IMR-90 (cell line): ENCODE results near the gene XPA. TPM values are rescaled to one million over a fixed set of nuclear protein-coding genes. Genes with fewer than 3 reads are reported as not detected.

Experiments
- ATAC-seq: fragments of 200-7000 bp; cut with Tn5 transposase; 2 replicates; pipeline ENCODE4 v1.9.1; 2020; ENCODE audit warnings: low read depth, mild to moderate bottlenecking, moderate library complexity
- BruUV-seq: library from RNA; stranded (reverse); fragments of 400-500 nt; replicated peaks from 2 replicates; lab custom pipeline; 2021; lab: Mats Ljungman, UMichigan
- CTCF ChIA-PET: fragments of 300-600 bp; formaldehyde crosslinking; extraction: SDS; loops from one replicate; lab custom pipeline; 2021; ENCODE audit warnings: antibody characterized with exemption; lab: Yijun Ruan, JAX
- POLR2A ChIA-PET: fragments of 300-600 bp; sonication (Branson Sonifier 250); formaldehyde crosslinking; loops from one replicate; lab custom pipeline; 2022; ENCODE audit warnings: antibody characterized with exemption; ENCODE audit not compliant: unreplicated experiment; lab: Charles Lee
- DNase-seq: peaks from one replicate; pipeline ENCODE4 v3.0.0; 2013
- H2AFZ ChIP-seq: replicated peaks from 2 replicates; pipeline ENCODE3; 2013; ENCODE audit warnings: low read length, mild to moderate bottlenecking; ENCODE audit not compliant: poor library complexity
- H2AK5ac ChIP-seq: 2 replicates; pipeline ENCODE4 v1.6.1; 2013; ENCODE audit warnings: low read depth, low read length, inconsistent platforms
- H2AK9ac ChIP-seq: replicated peaks from 2 replicates; pipeline ENCODE3; 2013; ENCODE audit warnings: mild to moderate bottlenecking, low read depth, low read length, moderate library complexity; ENCODE audit not compliant: poor library complexity
- H2BK120ac ChIP-seq: 2 replicates; pipeline ENCODE4 v1.6.1; 2013; ENCODE audit warnings: low read depth, low read length, inconsistent platforms
- H2BK15ac ChIP-seq: 3 replicates; pipeline ENCODE4 v1.6.1; 2013; ENCODE audit warnings: low read depth, low read length, inconsistent platforms
- H2BK20ac ChIP-seq: 2 replicates; pipeline ENCODE4 v1.6.1; 2013; ENCODE audit warnings: low read depth, mild to moderate bottlenecking, inconsistent platforms, low read length, moderate library complexity
- H2BK5ac ChIP-seq: 2 replicates; pipeline ENCODE4 v1.6.1; 2013; ENCODE audit warnings: mild to moderate bottlenecking, low read depth, low read length, inconsistent platforms; ENCODE audit not compliant: poor library complexity, severe bottlenecking
- H3K14ac ChIP-seq: replicated peaks from 2 replicates; pipeline ENCODE4 v1.6.1; 2013; ENCODE audit warnings: low read depth, low read length, inconsistent platforms
- H3K18ac ChIP-seq: 2 replicates; pipeline ENCODE4 v1.6.1; 2013; ENCODE audit warnings: low read depth, low read length, control low read depth
- H3K23ac ChIP-seq: 2 replicates; pipeline ENCODE4 v1.6.1; 2013; ENCODE audit warnings: low read depth, low read length, inconsistent platforms
- H3K27ac ChIP-seq: 2 replicates; pipeline ENCODE4 v1.5.1; 2013; ENCODE audit warnings: mild to moderate bottlenecking, control low read depth, low read length; ENCODE audit not compliant: insufficient read depth
- H3K27me3 ChIP-seq: 2 replicates; pipeline ENCODE4 v1.6.1; 2013; ENCODE audit warnings: low read length; ENCODE audit not compliant: control insufficient read depth, insufficient read depth
- H3K36me3 ChIP-seq: 2 replicates; pipeline ENCODE4 v1.6.1; 2013; ENCODE audit warnings: low read length, mixed read lengths; ENCODE audit not compliant: control insufficient read depth, insufficient read depth
- H3K4ac ChIP-seq: 2 replicates; pipeline ENCODE4 v1.6.1; 2013; ENCODE audit warnings: low read depth, low read length, inconsistent platforms
- H3K4me1 ChIP-seq: 2 replicates; pipeline ENCODE4 v1.6.1; 2013; ENCODE audit warnings: low read length, mixed read lengths; ENCODE audit not compliant: control insufficient read depth, insufficient read depth
- H3K4me2 ChIP-seq: 2 replicates; pipeline ENCODE4 v1.6.1; 2013; ENCODE audit warnings: low read depth, mild to moderate bottlenecking, control low read depth, low read length, moderate library complexity
- H3K4me3 ChIP-seq: 2 replicates; pipeline ENCODE4 v1.5.1; 2013; ENCODE audit warnings: low read depth, mild to moderate bottlenecking, control low read depth, low read length, moderate library complexity; ENCODE audit not compliant: insufficient read depth
- H3K56ac ChIP-seq: 2 replicates; pipeline ENCODE4 v1.6.1; 2013; ENCODE audit warnings: low read length, inconsistent platforms; ENCODE audit not compliant: insufficient read depth; ENCODE audit errors: extremely low read depth
- H3K79me1 ChIP-seq, 2 experiments: 2 replicates each; pipeline ENCODE4 v1.6.1; 2013; ENCODE audit warnings: low read length in 2 of 2, inconsistent platforms in 1 of 2, low read depth in 1 of 2
- H3K9ac ChIP-seq: 2 replicates; pipeline ENCODE4 v1.6.1; 2013; ENCODE audit warnings: low read depth, low read length, control low read depth
- H3K9me1 ChIP-seq: 2 replicates; pipeline ENCODE4 v1.6.1; 2013; ENCODE audit warnings: low read length, inconsistent platforms; ENCODE audit not compliant: insufficient read depth
- H3K9me3 ChIP-seq: 2 replicates; pipeline ENCODE4 v1.6.1; 2013; ENCODE audit warnings: low read length; ENCODE audit not compliant: control insufficient read depth, insufficient read depth
- H4K20me1 ChIP-seq: 2 replicates; pipeline ENCODE4 v1.6.1; 2013; ENCODE audit warnings: low read length, inconsistent platforms; ENCODE audit not compliant: insufficient read depth
- H4K5ac ChIP-seq: 2 replicates; pipeline ENCODE4 v1.6.1; 2013; ENCODE audit warnings: mild to moderate bottlenecking, low read depth, low read length, control low read depth
- H4K8ac ChIP-seq, 2 experiments: 2 replicates each; pipeline ENCODE4 v1.6.1; 2013; ENCODE audit warnings: low read depth in 2 of 2, low read length in 2 of 2, control low read depth in 1 of 2, inconsistent platforms in 1 of 2
- H4K91ac ChIP-seq: 2 replicates; pipeline ENCODE4 v1.6.1; 2013; ENCODE audit warnings: low read depth, low read length, inconsistent platforms; ENCODE audit not compliant: insufficient read depth
- CEBPB ChIP-seq: IDR thresholded peaks from 2 replicates; pipeline ENCODE4 v1.6.1; 2012; ENCODE audit warnings: low read depth, low read length, improper control_type of control experiment
- USF2 ChIP-seq: fragments of 150-350 bp; IDR thresholded peaks from 2 replicates; pipeline ENCODE4 v1.6.1; 2017; ENCODE audit warnings: mild to moderate bottlenecking, antibody characterized with exemption, low read length, low read depth
- WGBS, 2 experiments: methylation state at CpG; one replicate each; pipeline versions ENCODE4 v1.1.5 to v1.1.7; 2013; ENCODE audit warnings: missing lambda C conversion rate in 2 of 2; ENCODE audit not compliant: insufficient read length in 1 of 2; ENCODE audit errors: extremely low coverage in 2 of 2; 5-methylcytosine and 5-hydroxymethylcytosine counted together
- dilution Hi-C: fragments of 300-500 bp; cut with HindIII; formaldehyde crosslinking; loops from one replicate; pipeline ENCODE4 v1.14.3; 2018; ENCODE audit warnings: low sequenced_read_pairs; ENCODE audit not compliant: unreplicated experiment
- in situ Hi-C: fragments of 300-500 bp; cut with MboI; formaldehyde crosslinking; loops from 3 replicates; pipeline ENCODE4 v1.14.3; 2019; ENCODE audit warnings: low sequenced_read_pairs, inconsistent platforms, mixed read lengths
- intact Hi-C: fragments of 100-400 bp; cut with micrococcal nuclease; formaldehyde crosslinking; loops from 2 replicates; pipeline ENCODE4 v1.10.0; 2022
- polyA plus RNA-seq, 3 experiments: library from polyadenylated mRNA; depleted of rRNA; stranded (reverse); fragments of >200 nt; gene quantifications; 2 replicates each; pipeline ENCODE4 v1.2.3, GENCODE V29; 2012; ENCODE audit warnings: low replicate concordance in 1 of 3
- total RNA-seq: library from RNA; depleted of rRNA; stranded (reverse); fragments of >200 nt; gene quantifications from 2 replicates; pipeline ENCODE4 v1.2.3, GENCODE V29; 2012

Gene XPA
- total and polyA plus RNA-seq, 2 of the 4 experiments (the other 2 are of a cell fraction): 1.4 to 2.2 TPM

- H4K8ac ChIP-seq: no peak overlapping the region
- H2AFZ ChIP-seq: peak overlapping the region; percentile 18
- H2AK5ac ChIP-seq: no peak overlapping the region
- no peak overlapping the region for H2BK15ac ChIP-seq
- H3K79me1 ChIP-seq: no peaks in the 10 kb centered on the region
- H3K18ac ChIP-seq: no peak overlapping the region
- no peak overlapping the region for H3K27ac ChIP-seq
- H3K4me1 ChIP-seq: no peaks in the 10 kb centered on the region
- no peak overlapping the region for H2AK9ac ChIP-seq
- in situ Hi-C loops (no loop called here), intact Hi-C loops (no loop called here), dilution Hi-C loops (no loop called here)
- no peaks in the 10 kb centered on the region for H3K9me1 ChIP-seq
- BruUV-seq: no TSS peak
- H3K14ac ChIP-seq: no peak overlapping the region
- no peak overlapping the region for H3K9ac ChIP-seq
- no peak overlapping the region for H2BK5ac ChIP-seq
- H4K5ac ChIP-seq: no peak overlapping the region
- no peaks in the 10 kb centered on the region for H3K36me3 ChIP-seq
- H2BK20ac ChIP-seq: no peak overlapping the region
- no peak for ATAC-seq
- H2BK120ac ChIP-seq: no peak overlapping the region
- DNase-seq: no peak
- no peak overlapping the region for H3K4ac ChIP-seq
- H3K4me3 ChIP-seq: no peak overlapping the region
- peaks cover 31% of the 10 kb centered on the region for H3K27me3 ChIP-seq
- no peaks in the 10 kb centered on the region for H4K20me1 ChIP-seq
- POLR2A ChIA-PET: no interaction called here
- H3K56ac ChIP-seq: no peak overlapping the region
- no peak for TF ChIP-seq CEBPB
- TF ChIP-seq USF2: peak; percentile 76
- WGBS, 2 experiments: 42% methylated on average over 2 of the region's 3 CpGs; no CpG with 5 or more reads in 1 of the 2 experiments
- CTCF ChIA-PET: no interaction called here
- no peak overlapping the region for H4K91ac ChIP-seq
- H3K9me3 ChIP-seq: peaks cover 2% of the 10 kb centered on the region; the same call in 1 of the 2 replicates
- H3K23ac ChIP-seq: no peak overlapping the region
- H3K4me2 ChIP-seq: no peak overlapping the region
Measured at GRCh38 chr9:97737429-97737828, 40.3 kb upstream of the XPA start.
